Measurements from ENCODE around the gene OAS3. TPM values are rescaled to one million over a fixed set of nuclear protein-coding genes. Genes with fewer than 3 reads are reported as not detected.
A peak's percentile ranks its signal among the peaks of the same experiment; 100 is the strongest.

OAS3 gene
- polyA plus RNA-seq, 1 of the 3 experiments (the other 2 are of a cell fraction): 3.0 TPM

GRCh38 chr12:112900298-112901145 lies 37.8 kb upstream of the OAS3 start:
- no peaks in the 10 kb centered on the region for H3K9me3 ChIP-seq
- H3K27me3 ChIP-seq (ENCODE audit: insufficient read depth): no peaks in the 10 kb centered on the region
- CTCF ChIA-PET: interaction anchor here (0.7 to 1.6 kb wide), 23 partner anchors 8 to 450 kb away, joined by 3 to 7 read pairs (median 3); partner anchors contain the start of gene OAS2
- H3K4me3 ChIP-seq (ENCODE audit: low read depth in 2 of 2, low read length in 1 of 2): no peak overlapping the region
- no peaks in the 10 kb centered on the region for H3F3A ChIP-seq (replicated peaks; ENCODE audit: insufficient read depth)
- H3K36me3 ChIP-seq (replicated peaks in 1 of 2; ENCODE audit: control insufficient read depth in 1 of 2, insufficient read depth in 2 of 2, low read length in 1 of 2): no peaks in the 10 kb centered on the region
- no peak overlapping the region for H2AFZ ChIP-seq (ENCODE audit: low read depth)
- H3K4me2 ChIP-seq: no peak overlapping the region
- WGBS (ENCODE audit: low lambda C conversion rate): 77% methylated on average over 11 of the region's 11 CpGs
- no peaks in the 10 kb centered on the region for H3K9me2 ChIP-seq
- TF ChIP-seq ELF1 (IDR thresholded peaks at IDR 0.05) (no peak), FOXJ3 (CRISPR knock-in tag; IDR thresholded peaks at IDR 0.05) (no peak), RAD21 (IDR thresholded peaks at IDR 0.05; ENCODE audit: low read length) (peak; percentile 72), YY1 (IDR thresholded peaks at IDR 0.05; ENCODE audit: low read depth) (no peak), MEF2A (IDR thresholded peaks at IDR 0.05; ENCODE audit: borderline replicate concordance, low read depth) (no peak), TEAD4 (IDR thresholded peaks at IDR 0.05; ENCODE audit: borderline replicate concordance, insufficient read depth) (no peak), SMC3 (IDR thresholded peaks at IDR 0.05; ENCODE audit: low read depth, low read length) (peak; percentile 50), RFX5 (IDR thresholded peaks at IDR 0.05; ENCODE audit: low read length) (no peak), CHD2 (IDR thresholded peaks at IDR 0.05; ENCODE audit: low read length, partially characterized antibody) (peak; percentile 26), USF1 (IDR thresholded peaks at IDR 0.05; ENCODE audit: borderline replicate concordance, low read depth) (no peak), CTCF (IDR thresholded peaks at IDR 0.05) (peak; percentile 65), RCOR1 (IDR thresholded peaks at IDR 0.05; ENCODE audit: low read length) (0 out of 2 replicates have a peak, but pooled peaks have one; percentile 32), TAF1 (IDR thresholded peaks at IDR 0.05; ENCODE audit: borderline replicate concordance, low read depth, low read length) (no peak), EP300 (IDR thresholded peaks at IDR 0.05; ENCODE audit: borderline replicate concordance in 1 of 2, low read depth in 1 of 2, low read length in 1 of 2) (no peak)
- TF ChIP-seq, protein P1, sequence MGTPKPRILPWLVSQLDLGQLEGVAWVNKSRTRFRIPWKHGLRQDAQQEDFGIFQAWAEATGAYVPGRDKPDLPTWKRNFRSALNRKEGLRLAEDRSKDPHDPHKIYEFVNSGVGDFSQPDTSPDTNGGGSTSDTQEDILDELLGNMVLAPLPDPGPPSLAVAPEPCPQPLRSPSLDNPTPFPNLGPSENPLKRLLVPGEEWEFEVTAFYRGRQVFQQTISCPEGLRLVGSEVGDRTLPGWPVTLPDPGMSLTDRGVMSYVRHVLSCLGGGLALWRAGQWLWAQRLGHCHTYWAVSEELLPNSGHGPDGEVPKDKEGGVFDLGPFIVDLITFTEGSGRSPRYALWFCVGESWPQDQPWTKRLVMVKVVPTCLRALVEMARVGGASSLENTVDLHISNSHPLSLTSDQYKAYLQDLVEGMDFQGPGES (IDR thresholded peaks at IDR 0.05; ENCODE audit: low read depth, low read length): no peak
- TF ChIP-seq, protein P2, sequence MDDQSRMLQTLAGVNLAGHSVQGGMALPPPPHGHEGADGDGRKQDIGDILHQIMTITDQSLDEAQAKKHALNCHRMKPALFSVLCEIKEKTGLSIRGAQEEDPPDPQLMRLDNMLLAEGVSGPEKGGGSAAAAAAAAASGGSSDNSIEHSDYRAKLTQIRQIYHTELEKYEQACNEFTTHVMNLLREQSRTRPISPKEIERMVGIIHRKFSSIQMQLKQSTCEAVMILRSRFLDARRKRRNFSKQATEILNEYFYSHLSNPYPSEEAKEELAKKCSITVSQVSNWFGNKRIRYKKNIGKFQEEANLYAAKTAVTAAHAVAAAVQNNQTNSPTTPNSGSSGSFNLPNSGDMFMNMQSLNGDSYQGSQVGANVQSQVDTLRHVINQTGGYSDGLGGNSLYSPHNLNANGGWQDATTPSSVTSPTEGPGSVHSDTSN (IDR thresholded peaks at IDR 0.05): no peak
- H3K27ac ChIP-seq (ENCODE audit: low read depth in 2 of 2, low read length in 1 of 2): peak overlapping the region in 1 of 2 experiments; percentile 62; a peak in 2 of 4 replicates
- no peaks in the 10 kb centered on the region for H3K79me2 ChIP-seq (ENCODE audit: insufficient read depth)
- no peaks in the 10 kb centered on the region for H4K20me1 ChIP-seq (ENCODE audit: insufficient read depth)
- peaks cover 0 to 22% of the 10 kb centered on the region in 2 experiments; a peak in 1 of 4 replicates for H3K4me1 ChIP-seq (ENCODE audit: control insufficient read depth in 1 of 2, insufficient read depth in 2 of 2, low read depth in 1 of 2, low read length in 1 of 2)
- peak; percentile 50 for DNase-seq
- POLR2A ChIA-PET: no interaction called here
- H3K9ac ChIP-seq: no peak overlapping the region
